EL (cell line): ENCODE data around the gene GPR84.

ENCODE experiments used
- DNase-seq: peaks from one replicate; pipeline ENCODE4 v3.0.0-alpha.2; 2016

GPR84 gene

GRCh38 chr12:54364413-54364812 is at the start of gene GPR84:
Gene GPR84 (minus strand): TSS chr12:54364486. CDS start chr12:54363851, 635 bp downstream.
- no peak for DNase-seq

- DNase-seq = peak; percentile 54
Measured at GRCh38 chr12:54413284-54414190, 49.3 kb upstream of the GPR84 start.

- DNase-seq = no peak
Measured at GRCh38 chr12:54412786-54413185, 48.5 kb upstream of the GPR84 start.

- no peak for DNase-seq
Measured at GRCh38 chr12:54412348-54412747, 48.1 kb upstream of the GPR84 start.

GRCh38 chr12:54411391-54412241 is 47.3 kb upstream of the GPR84 start:
- DNase-seq = peak; percentile 99

- DNase-seq = no peak
Measured at GRCh38 chr12:54409267-54409666, 45.0 kb upstream of the GPR84 start.

GRCh38 chr12:54407183-54407905 is 43.1 kb upstream of the GPR84 start:
- DNase-seq = no peak

- no peak for DNase-seq
Measured at GRCh38 chr12:54405573-54405972, 41.3 kb upstream of the GPR84 start.

- no peak for DNase-seq
Measured at GRCh38 chr12:54405106-54405505, 40.8 kb upstream of the GPR84 start.

GRCh38 chr12:54404061-54405004 is 40.0 kb upstream of the GPR84 start:
- peak; percentile 57 for DNase-seq

- no peak for DNase-seq
Measured at GRCh38 chr12:54401119-54401518, 36.8 kb upstream of the GPR84 start.

GRCh38 chr12:54398995-54399793 is 34.9 kb upstream of the GPR84 start:
- DNase-seq = peak; percentile 83

- DNase-seq = no peak
Measured at GRCh38 chr12:54398218-54398617, 33.9 kb upstream of the GPR84 start.

GRCh38 chr12:54397157-54397556 is 32.9 kb upstream of the GPR84 start:
- DNase-seq = no peak

- DNase-seq = no peak
Measured at GRCh38 chr12:54395545-54395944, 31.3 kb upstream of the GPR84 start.

- DNase-seq = no peak
Measured at GRCh38 chr12:54394986-54395385, 30.7 kb upstream of the GPR84 start.

GRCh38 chr12:54394281-54394719 is 30.0 kb upstream of the GPR84 start:
- peak; percentile 66 for DNase-seq

- DNase-seq = no peak
Measured at GRCh38 chr12:54393743-54394142, 29.5 kb upstream of the GPR84 start.

- no peak for DNase-seq
Measured at GRCh38 chr12:54393207-54393609, 28.9 kb upstream of the GPR84 start.

GRCh38 chr12:54392485-54393206 is 28.4 kb upstream of the GPR84 start:
- DNase-seq = no peak
